HG02840 (cell line): ENCODE data around the gene C2orf81.

Experiments used
- ATAC-seq: cut with Tn5 transposase; IDR thresholded peaks from one replicate; pipeline ENCODE4 v1.9.1; 2021; ENCODE audit warnings: mild to moderate bottlenecking, moderate library complexity, moderate number of reproducible peaks; ENCODE audit not compliant: unreplicated experiment, low FRiP score

C2orf81 gene

GRCh38 chr2:74392449-74392743 is 29.0 kb downstream of the C2orf81 start:
- no peak for ATAC-seq

DNA sequence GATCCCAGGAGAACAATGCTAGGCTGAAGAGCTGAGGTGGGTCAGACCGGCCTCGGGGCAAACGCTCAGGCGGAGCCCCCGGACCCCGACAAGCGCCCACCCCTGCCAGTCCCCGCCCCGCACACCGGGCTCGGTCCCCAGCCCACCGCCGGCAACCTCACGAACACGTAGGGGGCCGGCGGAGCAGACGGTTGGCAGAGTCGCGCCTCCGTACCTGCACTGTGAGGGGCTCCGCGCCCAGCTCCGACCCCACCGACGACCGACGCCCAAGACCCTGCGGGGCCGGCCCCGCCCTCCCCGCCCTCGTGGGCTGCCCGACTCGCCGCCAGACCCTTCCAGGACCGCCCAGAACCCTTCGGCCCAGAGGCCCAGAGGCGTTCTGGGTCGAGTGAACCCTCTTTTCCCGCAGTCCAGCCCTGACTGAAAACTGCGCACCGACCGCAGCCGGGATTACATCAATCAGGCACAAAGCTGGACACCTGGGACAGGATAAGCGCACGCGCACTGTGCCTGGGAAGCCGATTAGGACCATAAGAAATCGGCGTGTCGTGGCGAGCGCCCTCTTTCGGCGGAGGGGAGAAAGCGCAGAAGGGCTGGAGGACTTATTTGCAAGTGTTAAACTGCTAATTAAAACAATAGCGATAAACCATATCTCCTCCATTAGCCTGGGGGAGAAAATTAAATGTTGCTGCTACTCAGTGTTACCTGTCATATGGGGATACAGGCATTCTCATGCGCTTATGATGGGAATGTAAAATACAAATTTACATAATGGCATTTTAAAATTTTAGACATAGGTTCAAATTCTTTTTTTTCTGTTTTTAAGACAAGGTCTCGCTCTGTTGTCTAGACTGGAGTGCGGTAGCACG is 29.6 kb downstream of the C2orf81 start:
- ATAC-seq: peak; percentile 70

DNA sequence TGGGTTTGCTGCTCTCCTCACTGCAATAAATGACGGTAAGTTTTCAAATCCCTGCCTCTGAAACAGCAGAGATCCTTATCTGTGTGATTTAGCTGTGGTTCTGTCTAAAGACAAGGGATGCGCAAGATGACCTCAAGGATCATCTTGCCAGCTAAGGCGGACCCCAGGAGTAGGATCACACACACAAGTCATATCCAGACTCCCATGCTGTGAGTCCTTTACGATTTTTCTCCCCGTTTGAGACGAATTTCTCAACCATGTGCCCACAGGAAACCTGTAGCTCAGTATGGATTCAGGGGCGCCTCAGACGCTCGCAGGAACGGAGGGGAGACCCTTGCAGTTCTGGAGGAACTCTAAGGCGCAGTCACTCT is 30.2 kb downstream of the C2orf81 start:
- ATAC-seq: peak; percentile 8

DNA sequence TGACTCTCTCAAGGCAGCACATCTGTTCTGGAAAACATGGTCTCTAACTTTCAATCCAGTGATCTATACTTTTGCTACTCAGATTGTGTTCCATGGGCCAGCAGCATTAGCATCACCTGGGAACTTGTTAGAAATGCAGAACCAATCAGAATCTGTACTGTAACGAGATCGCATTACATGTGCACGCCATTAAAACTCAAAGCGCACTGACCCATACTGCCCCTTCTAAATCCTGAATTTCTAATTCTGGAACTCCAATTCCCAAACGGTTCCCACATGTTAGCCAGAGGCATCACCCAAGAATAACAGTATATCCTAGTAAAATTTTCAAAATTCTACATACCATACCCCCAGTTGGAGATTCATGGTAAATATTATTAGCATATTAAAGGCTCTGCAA is 30.8 kb downstream of the C2orf81 start:
- no peak for ATAC-seq

GRCh38 chr2:74387346-74387745 is 34.1 kb downstream of the C2orf81 start:
- ATAC-seq: no peak

GRCh38 chr2:74385396-74385795 is 36.0 kb downstream of the C2orf81 start:
- no peak for ATAC-seq

DNA sequence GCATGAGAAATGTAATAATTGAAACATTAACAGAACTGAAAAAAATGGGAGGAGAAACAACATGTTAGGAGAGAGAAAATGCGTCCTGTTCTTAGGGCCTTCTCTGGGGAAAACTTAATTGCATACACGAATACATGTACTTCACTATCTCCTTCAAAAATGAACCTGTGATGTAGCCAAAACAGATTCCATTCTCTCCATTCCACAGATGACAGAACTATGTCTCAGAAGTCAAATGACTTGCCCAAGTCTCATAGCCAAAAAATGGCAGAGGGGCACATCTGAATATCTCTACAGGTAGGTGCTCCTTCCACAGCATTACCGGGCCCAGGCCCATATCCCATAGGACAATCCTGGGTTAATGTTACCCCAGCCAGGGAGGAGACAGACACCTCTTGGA is 37.4 kb downstream of the C2orf81 start:
- no peak for ATAC-seq

DNA sequence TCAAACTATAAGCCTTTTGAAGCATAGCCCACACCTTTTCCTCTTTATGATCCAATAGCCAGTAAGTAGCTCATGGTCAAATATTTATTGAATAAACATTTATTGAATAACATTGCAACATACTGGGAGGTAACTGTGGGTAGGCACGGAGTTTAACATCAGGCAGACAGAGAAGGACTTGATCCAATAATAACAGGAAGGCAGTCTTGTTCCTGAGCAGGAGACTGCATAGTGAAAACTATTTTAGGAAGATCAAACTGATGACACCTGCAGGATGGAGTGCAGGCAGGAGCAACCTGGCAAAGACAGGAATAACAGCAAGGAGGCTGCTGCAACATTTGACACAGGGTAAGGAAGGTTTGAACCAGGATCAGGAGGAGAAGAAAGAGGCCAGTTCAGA is 38.2 kb downstream of the C2orf81 start:
- ATAC-seq: no peak

GRCh38 chr2:74381751-74382150 is 39.7 kb downstream of the C2orf81 start:
- no peak for ATAC-seq

DNA sequence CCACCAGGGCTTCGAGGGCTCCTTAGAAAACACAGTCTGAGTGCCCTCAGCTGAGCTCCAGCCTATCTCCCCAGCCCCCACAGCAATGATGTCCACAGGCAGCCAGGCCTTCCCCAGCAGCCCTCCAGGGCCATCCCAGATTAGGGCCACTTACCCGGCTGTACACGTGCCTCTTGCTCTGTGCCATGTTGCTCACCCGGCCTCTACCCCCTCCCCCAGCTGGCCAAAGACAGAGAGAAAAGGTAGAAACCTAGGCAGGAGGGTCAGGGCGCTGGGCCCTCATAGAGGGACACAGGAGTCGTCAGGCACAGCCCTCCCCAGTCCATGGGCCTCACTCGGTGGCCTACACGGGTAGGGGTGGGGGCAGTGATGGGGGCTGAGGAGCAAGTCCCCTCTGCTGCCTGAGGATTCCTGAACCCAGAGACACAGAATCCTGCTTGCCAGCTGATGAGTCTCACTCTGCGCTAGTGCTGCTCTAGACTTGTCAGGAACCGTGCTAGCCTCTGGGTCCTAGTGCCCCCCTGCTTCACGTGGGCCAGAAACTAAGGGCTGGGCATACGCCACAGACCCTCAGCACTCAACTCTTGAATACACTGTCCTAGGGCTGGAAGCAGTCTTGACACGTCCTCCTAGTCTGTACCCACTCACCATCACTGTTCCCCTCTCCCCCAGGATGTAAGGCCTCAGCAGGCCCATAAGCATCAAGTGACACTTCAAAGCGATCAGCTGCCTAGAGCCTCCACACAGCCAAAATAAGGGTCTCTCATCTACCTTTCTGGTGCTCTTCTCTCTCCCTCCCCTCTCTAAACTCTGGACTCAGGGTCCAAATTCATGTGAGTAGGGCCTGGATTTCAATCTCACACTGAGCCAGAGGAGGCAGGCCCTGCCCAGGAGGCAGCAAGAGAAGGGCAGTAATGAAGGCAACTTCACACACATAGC is 41.3 kb downstream of the C2orf81 start, which contains the start of gene DCTN1:
TSS of gene DCTN1 (minus strand) at position 461 of the 939 bp plus-strand sequence. CDS start at position 187, 274 bp downstream.
- ATAC-seq: no peak

DNA sequence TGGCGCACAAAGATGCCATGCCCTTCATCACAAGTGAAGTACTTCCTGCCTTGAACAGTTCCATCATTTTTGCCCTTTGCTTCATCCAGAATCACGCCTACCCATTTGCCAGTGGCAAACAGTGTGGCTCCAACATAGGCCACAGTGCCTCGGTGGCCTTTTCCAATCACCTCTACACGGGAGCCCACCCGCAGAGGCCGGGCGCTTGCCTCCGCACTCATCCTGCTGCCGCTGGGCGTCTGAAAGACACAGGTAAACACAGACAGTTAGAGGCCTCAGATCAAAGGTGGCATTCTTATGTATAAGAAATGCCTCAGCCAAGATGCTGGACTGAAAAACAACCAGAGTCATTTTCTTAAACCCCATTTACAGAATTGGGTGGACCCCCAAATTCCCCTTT is 43.4 kb downstream of the C2orf81 start:
- no peak for ATAC-seq

DNA sequence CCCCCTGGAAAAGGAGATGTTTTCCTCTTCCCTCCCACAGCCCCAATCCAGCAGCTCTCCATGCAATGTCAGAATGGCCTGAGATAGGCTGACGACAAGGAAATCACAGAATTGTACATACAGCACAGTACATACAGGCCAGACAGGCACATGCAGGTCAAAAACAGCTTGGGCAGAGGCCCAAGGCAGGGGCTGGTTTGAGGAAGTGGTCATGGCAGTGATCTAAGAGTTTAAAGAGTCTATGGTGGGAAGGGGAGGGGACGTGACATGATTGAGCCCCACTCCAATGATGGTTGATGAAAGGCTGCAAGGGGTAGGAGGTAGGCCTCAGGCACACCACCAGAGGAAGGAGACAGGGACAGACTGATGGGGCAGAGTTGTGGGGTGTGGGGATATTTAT is 45.6 kb downstream of the C2orf81 start:
- no peak for ATAC-seq

- ATAC-seq: no peak
Measured at GRCh38 chr2:74374509-74375205, 46.8 kb downstream of the C2orf81 start.

DNA sequence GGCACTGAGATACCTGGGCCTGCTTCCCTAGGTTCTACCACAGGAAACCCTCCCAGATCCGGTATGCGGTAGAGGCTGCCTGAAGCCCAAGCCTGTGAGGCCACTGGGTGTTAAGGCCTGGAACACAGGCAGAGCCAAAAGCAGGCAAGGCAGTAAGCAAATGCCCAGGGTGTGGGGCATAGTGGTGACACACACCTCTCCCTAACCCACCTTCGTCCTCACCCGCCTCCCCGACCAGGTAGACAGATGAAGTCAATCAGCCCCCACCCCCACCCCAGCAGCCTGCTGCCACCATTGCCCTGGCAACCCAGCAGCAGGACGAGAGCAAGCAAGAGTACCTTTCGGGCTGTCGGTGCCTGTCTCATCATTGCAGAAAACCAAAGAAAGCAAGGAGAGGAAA is 47.4 kb downstream of the C2orf81 start:
- no peak for ATAC-seq

- ATAC-seq: no peak
Measured at GRCh38 chr2:74373221-74373676, 48.2 kb downstream of the C2orf81 start.

- no peak for ATAC-seq
Measured at GRCh38 chr2:74372674-74373073, 48.7 kb downstream of the C2orf81 start.

- ATAC-seq: no peak
Measured at GRCh38 chr2:74371421-74371820, 50.0 kb downstream of the C2orf81 start.

DNA sequence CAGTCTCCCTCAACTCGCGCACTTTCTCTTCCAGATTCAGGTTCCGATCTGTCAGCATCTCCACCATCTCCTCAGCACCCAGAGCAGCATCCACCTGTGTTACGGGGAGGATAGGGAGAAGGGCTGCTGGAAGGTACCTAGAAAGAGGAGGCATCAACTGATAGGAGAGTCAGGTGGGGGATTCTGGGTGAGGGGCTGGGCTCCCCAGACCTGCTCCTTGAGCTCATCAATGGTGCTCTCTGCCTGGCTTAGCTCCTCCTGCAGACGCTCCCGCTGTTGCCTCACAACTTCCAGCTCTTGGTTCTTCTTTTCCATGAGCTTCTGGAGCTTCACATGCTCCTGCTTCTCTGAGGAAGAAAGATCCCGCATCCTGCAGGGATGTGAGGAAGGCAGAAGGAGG is 51.4 kb downstream of the C2orf81 start:
- no peak for ATAC-seq

- no peak for ATAC-seq
Measured at GRCh38 chr2:74368499-74368898, 52.9 kb downstream of the C2orf81 start.

GRCh38 chr2:74367789-74368188 is 53.6 kb downstream of the C2orf81 start:
- no peak for ATAC-seq

DNA sequence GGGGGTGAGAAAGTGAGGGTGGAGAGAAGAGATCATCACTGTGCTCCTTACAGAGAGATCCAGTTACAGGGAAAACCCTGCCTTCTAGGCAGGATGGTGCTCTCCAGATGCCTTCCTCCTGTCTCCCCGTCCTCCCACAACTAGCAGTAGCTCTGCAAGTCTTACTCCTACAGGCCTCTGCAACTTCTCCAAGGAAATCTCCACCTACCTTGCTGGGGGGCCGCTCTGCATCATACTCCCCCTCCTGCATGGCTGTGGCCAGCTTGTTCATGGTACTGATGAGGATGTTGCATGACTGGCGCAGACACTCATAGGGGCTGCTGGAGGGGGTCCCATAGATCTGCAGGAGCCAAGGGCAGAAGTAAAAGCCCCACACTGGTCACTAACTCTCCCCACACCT is 55.4 kb downstream of the C2orf81 start:
- ATAC-seq: no peak
